DND-41 (cell line): Measurements from ENCODE around the gene DRICH1.
A peak's percentile ranks its signal among the peaks of the same experiment; 100 is the strongest.
"Not testable (repeated sequence)": the region's sequence is repeated elsewhere in the genome, so short reads cannot be mapped to it uniquely, and the experiment has no call there.

Experiments used
- ATAC-seq: fragments of 200-7000 bp; cut with Tn5 transposase; 3 replicates; pipeline ENCODE4 v1.9.1; 2021; ENCODE audit warnings: low read depth; ENCODE audit not compliant: insufficient read depth
- DNase-seq: peaks from one replicate; pipeline ENCODE4 v3.0.0-alpha.2; 2020
- H2AFZ ChIP-seq: 2 replicates; pipeline ENCODE4 v1.6.0; 2012; ENCODE audit warnings: low read depth, low read length
- H3K27ac ChIP-seq: 2 replicates; pipeline ENCODE4 v1.5.1; 2012; ENCODE audit warnings: low read length, inconsistent platforms
- H3K27me3 ChIP-seq: fragments of 200-600 bp; sonication (generic); 2 replicates; pipeline ENCODE4 v1.6.0; 2012; ENCODE audit warnings: low read length, mild to moderate bottlenecking, inconsistent platforms; ENCODE audit not compliant: insufficient read depth, poor library complexity
- H3K36me3 ChIP-seq: 2 replicates; pipeline ENCODE4 v1.5.1; 2012; ENCODE audit warnings: low read length, inconsistent platforms; ENCODE audit not compliant: insufficient read depth
- H3K4me1 ChIP-seq: 2 replicates; pipeline ENCODE4 v1.5.1; 2012; ENCODE audit warnings: mild to moderate bottlenecking, low read length; ENCODE audit not compliant: insufficient read depth
- H3K4me2 ChIP-seq: 2 replicates; pipeline ENCODE4 v1.6.0; 2012; ENCODE audit warnings: mild to moderate bottlenecking, moderate library complexity, low read length, inconsistent platforms; ENCODE audit not compliant: insufficient read depth
- H3K4me3 ChIP-seq, 2 experiments: fragments of 200-600 bp in 1 of 2; shearing (Covaris generic) in 1 of 2; 2 replicates each; pipeline ENCODE4 v1.5.1; 2012 to 2016; ENCODE audit warnings: inconsistent platforms in 2 of 2, low read length in 2 of 2, mild to moderate bottlenecking in 2 of 2, low read depth in 1 of 2, moderate library complexity in 1 of 2
- H3K79me2 ChIP-seq: 2 replicates; pipeline ENCODE4 v1.6.0; 2012; ENCODE audit warnings: low read length, inconsistent platforms; ENCODE audit not compliant: insufficient read depth
- H3K9ac ChIP-seq: 2 replicates; pipeline ENCODE4 v1.6.0; 2012; ENCODE audit warnings: low read depth, mild to moderate bottlenecking, inconsistent platforms, low read length, moderate library complexity
- H3K9me3 ChIP-seq: 2 replicates; pipeline ENCODE4 v1.5.1; 2012; ENCODE audit warnings: low read length, moderate library complexity, mild to moderate bottlenecking, inconsistent platforms; ENCODE audit not compliant: insufficient read depth, severe bottlenecking
- H4K20me1 ChIP-seq: 2 replicates; pipeline ENCODE4 v1.6.0; 2012; ENCODE audit warnings: low read length; ENCODE audit not compliant: insufficient read depth
- EZH2 ChIP-seq: IDR thresholded peaks from 3 replicates; pipeline ENCODE4 v1.6.1; 2012; ENCODE audit warnings: borderline replicate concordance, low read depth, mild to moderate bottlenecking, moderate library complexity, low read length, inconsistent platforms; ENCODE audit not compliant: severe bottlenecking
- TF ChIP-seq, protein P1 (sequence below): IDR thresholded peaks from 2 replicates; pipeline ENCODE4 v1.5.1; 2012; ENCODE audit warnings: borderline replicate concordance, low read length, moderate library complexity, mild to moderate bottlenecking; ENCODE audit not compliant: poor library complexity, severe bottlenecking; ENCODE audit errors: extremely low read depth

Gene DRICH1

DNA sequence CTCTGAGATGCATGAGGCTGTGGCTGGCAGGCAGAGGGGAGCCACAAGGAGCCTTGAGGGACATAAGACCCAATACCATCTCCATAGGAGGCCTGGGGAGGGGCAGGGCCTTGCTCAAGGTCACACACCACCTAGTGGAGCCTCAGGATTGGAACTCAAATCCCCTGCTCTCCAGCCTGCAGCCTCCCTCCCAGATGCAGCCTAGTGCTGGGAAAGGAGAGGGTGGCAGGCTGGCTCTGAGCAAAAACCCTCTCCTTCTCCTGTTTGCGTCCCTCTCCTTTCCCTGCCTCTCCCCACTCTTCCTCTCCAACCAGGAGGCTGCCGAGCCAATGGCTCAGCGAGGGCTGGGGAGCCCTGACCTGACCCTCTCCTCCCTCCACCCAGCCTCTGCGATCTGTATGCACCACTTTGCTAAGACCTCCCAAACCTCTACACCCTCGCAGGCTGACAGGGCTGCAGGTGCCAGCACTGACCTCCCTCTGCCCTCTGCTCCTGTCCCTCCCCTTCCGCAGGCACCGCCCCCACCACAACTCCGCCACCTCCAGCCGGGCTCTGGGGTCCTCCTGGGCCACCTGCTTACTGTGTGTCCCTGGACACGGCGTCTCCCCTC lies 66.7 kb downstream of the DRICH1 start:
- Histone ChIP-seq H2AFZ (peak overlapping the region; percentile 52), H3K79me2 (peaks cover 17% of the 10 kb centered on the region; the same call in 1 of the 2 replicates), H3K9me3 (no peaks in the 10 kb centered on the region), H3K4me1 (peaks cover 32% of the 10 kb centered on the region), H3K36me3 (no peaks in the 10 kb centered on the region), H3K9ac (peak overlapping the region; percentile 52), H3K27ac (peak overlapping the region; percentile 69), H4K20me1 (peaks cover 14% of the 10 kb centered on the region; the same call in 1 of the 2 replicates), H3K4me3 (peak overlapping the region; percentile 9 to 57; a peak in 3 of 4 replicates), H3K27me3 (peaks cover 26% of the 10 kb centered on the region), H3K4me2 (peak overlapping the region; percentile 71)
- ATAC-seq: peak; percentile 74
- TF ChIP-seq, protein P1, sequence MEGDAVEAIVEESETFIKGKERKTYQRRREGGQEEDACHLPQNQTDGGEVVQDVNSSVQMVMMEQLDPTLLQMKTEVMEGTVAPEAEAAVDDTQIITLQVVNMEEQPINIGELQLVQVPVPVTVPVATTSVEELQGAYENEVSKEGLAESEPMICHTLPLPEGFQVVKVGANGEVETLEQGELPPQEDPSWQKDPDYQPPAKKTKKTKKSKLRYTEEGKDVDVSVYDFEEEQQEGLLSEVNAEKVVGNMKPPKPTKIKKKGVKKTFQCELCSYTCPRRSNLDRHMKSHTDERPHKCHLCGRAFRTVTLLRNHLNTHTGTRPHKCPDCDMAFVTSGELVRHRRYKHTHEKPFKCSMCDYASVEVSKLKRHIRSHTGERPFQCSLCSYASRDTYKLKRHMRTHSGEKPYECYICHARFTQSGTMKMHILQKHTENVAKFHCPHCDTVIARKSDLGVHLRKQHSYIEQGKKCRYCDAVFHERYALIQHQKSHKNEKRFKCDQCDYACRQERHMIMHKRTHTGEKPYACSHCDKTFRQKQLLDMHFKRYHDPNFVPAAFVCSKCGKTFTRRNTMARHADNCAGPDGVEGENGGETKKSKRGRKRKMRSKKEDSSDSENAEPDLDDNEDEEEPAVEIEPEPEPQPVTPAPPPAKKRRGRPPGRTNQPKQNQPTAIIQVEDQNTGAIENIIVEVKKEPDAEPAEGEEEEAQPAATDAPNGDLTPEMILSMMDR: peak; percentile 42
- no peak for TF ChIP-seq EZH2
- DNase-seq: peak; percentile 73

DNA sequence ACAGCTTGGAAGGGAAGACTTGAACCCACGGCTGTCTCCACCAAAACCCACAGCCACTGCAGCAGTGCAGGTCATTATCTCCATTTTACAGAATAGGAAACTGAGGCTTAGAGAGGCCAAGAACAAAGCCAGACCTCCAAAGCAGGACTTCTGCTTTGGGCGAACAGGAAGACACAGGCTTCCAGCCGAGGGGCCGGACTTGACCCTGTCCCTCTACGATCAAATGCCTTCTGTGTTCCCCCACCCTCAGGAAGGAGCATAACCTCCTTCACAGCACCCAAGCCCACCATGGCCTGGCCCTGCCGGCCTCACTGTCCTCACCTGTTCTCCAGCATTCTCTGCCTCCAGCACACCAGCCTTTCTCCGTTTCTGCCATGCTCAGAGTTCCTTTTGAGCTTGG lies 67.8 kb downstream of the DRICH1 start:
- peaks cover 32% of the 10 kb centered on the region for H3K4me1 ChIP-seq
- H2AFZ ChIP-seq: no peak overlapping the region
- peaks cover 14% of the 10 kb centered on the region; the same call in 1 of the 2 replicates for H4K20me1 ChIP-seq
- ATAC-seq (no peak), DNase-seq (no peak)
- H3K9me3 ChIP-seq: no peaks in the 10 kb centered on the region
- H3K27me3 ChIP-seq: peaks cover 26% of the 10 kb centered on the region
- no peaks in the 10 kb centered on the region for H3K36me3 ChIP-seq
- no peak for TF ChIP-seq EZH2
- peak overlapping the region in 1 of 2 experiments; percentile 49; a peak in 2 of 4 replicates for H3K4me3 ChIP-seq
- H3K27ac ChIP-seq: peak overlapping the region; percentile 68
- H3K4me2 ChIP-seq: peak overlapping the region; percentile 71
- H3K9ac ChIP-seq: peak overlapping the region; percentile 52
- peaks cover 17% of the 10 kb centered on the region; the same call in 1 of the 2 replicates for H3K79me2 ChIP-seq

DNA sequence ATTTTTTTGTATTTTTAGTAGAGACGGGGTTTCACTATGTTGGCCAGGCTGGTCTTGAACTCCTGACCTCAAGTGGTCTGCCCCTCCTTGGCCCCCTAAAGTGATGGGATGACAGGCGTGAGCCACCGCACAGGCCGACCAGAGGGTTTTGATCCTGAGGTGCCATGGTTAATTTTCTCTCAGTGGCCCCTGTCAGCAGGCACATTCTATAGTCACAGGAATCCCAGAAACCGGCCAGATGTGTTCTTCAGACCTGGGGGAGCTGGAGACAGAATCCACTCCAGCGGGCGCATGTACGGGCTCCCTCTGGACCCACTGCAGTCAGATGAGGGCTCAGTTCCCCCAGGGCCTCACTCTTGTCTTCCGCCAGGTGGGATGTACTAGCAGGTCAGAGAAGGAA lies 69.0 kb downstream of the DRICH1 start:
- Histone ChIP-seq H3K9ac (no peak overlapping the region), H4K20me1 (peaks cover 14% of the 10 kb centered on the region; the same call in 1 of the 2 replicates), H3K27ac (no peak overlapping the region), H3K27me3 (peaks cover 26% of the 10 kb centered on the region), H3K4me2 (0 out of 2 replicates have a peak overlapping the region, but pooled peaks have one; percentile 16), H3K79me2 (peaks cover 17% of the 10 kb centered on the region; the same call in 1 of the 2 replicates), H3K36me3 (no peaks in the 10 kb centered on the region), H2AFZ (no peak overlapping the region), H3K9me3 (no peaks in the 10 kb centered on the region), H3K4me3 (0 out of 4 replicates have a peak overlapping the region, but pooled peaks of 1 of the 2 experiments have one; percentile 49), H3K4me1 (peaks cover 32% of the 10 kb centered on the region)
- DNase-seq: no peak
- no peak for ATAC-seq
- TF ChIP-seq EZH2: no peak
- TF ChIP-seq, protein P1: no peak

DNA sequence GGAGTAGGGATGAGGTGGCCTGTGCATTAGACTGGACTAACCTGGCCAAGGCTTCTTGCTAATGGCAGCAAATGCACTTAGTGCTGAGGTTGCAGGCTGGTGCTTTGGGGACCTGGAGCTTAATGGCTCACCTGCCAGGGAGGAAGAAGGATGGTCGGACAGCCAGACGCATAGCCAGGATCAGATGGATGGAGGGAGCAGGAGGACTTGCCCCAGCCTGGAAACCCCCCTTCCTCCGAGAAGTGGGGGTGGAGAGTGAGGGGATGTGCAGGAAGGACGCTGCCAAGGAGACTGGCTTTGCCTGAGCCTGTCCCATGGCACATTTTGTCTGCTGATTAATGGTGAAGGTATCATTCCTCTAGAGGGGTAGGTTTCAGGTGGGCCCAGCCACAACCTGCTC lies 69.9 kb downstream of the DRICH1 start:
- Histone ChIP-seq H3K9me3 (no peaks in the 10 kb centered on the region), H3K4me2 (peak overlapping the region; percentile 23), H3K4me3 (no peak overlapping the region), H4K20me1 (peaks cover 11% of the 10 kb centered on the region; the same call in 1 of the 2 replicates), H3K36me3 (no peaks in the 10 kb centered on the region), H3K27ac (no peak overlapping the region), H2AFZ (no peak overlapping the region), H3K4me1 (peaks cover 23% of the 10 kb centered on the region), H3K9ac (no peak overlapping the region), H3K79me2 (peaks cover 17% of the 10 kb centered on the region; the same call in 1 of the 2 replicates), H3K27me3 (peaks cover 20% of the 10 kb centered on the region)
- no peak for DNase-seq
- TF ChIP-seq, protein P1: no peak
- TF ChIP-seq EZH2: no peak
- no peak for ATAC-seq

DNA sequence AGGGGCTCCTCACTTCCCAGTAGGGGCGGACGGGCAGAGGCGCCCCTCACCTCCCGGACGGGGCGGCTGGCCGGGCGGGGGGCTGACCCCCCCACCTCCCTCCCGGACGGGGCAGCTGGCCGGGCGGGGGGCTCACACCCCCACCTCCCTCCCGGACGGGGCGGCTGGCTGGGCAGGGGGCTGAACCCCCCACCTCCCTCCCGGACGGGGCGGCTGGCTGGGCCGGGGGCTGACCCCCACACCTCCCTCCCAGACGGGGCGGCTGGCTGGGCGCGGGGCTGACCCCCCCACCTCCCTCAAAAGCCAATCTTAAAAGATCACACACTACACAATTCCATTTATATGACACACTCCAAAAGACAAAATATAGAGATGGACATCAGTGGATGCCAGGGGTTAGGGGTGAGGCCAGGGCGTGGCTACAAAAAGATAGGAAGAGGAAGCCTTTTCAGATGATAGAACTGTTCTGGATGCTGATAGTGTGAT lies 71.1 kb downstream of the DRICH1 start:
- peaks cover 16% of the 10 kb centered on the region for H3K4me1 ChIP-seq
- not testable (repeated sequence) for ATAC-seq

More for the DNA sequence above, 71.1 kb downstream of the DRICH1 start:
- H4K20me1 ChIP-seq, H3K4me3 ChIP-seq, H3K4me2 ChIP-seq, DNase-seq, H3K9me3 ChIP-seq, H3K27ac ChIP-seq, H2AFZ ChIP-seq, H3K9ac ChIP-seq, H3K36me3 ChIP-seq, H3K27me3 ChIP-seq: not testable (repeated sequence)
- peaks cover 17% of the 10 kb centered on the region; the same call in 1 of the 2 replicates for H3K79me2 ChIP-seq
